Liver (tissue), 3 donors: ENCODE results near the gene RNF126.

Experiments
- JUND ChIP-seq, 2 donors: IDR thresholded peaks; 2 replicates each; pipeline ENCODE4 v1.6.1; 2016; ENCODE audit warnings: antibody characterized with exemption in 2 of 2
- RAD21 ChIP-seq, 2 donors: IDR thresholded peaks; 2 replicates each; pipeline ENCODE4 v1.6.1; 2016; ENCODE audit warnings: antibody characterized with exemption in 2 of 2, mild to moderate bottlenecking in 2 of 2
- RXRA ChIP-seq, 2 donors: IDR thresholded peaks; 2 replicates each; pipeline ENCODE4 v1.6.1; 2017 to 2018; ENCODE audit warnings: antibody characterized with exemption in 2 of 2, mild to moderate bottlenecking in 1 of 2
- TAF1 ChIP-seq: conservative IDR thresholded peaks from 2 replicates; pipeline ENCODE4 v1.6.1; 2016; ENCODE audit warnings: antibody characterized with exemption, mild to moderate bottlenecking
- YY1 ChIP-seq: IDR thresholded peaks from 2 replicates; pipeline ENCODE4 v1.6.1; 2016; ENCODE audit warnings: antibody characterized with exemption, mild to moderate bottlenecking
- TF ChIP-seq, protein P1 (sequence below): fragments of 150-350 bp; IDR thresholded peaks from 2 replicates; pipeline ENCODE4 v1.5.1; 2017; ENCODE audit warnings: improper control_type of control experiment, low read depth, low read length; ENCODE audit not compliant: missing input control
- TF ChIP-seq, protein P2 (sequence below): IDR thresholded peaks from 2 replicates; pipeline ENCODE4 v1.6.1; 2016; ENCODE audit warnings: antibody characterized with exemption, mild to moderate bottlenecking
- TF ChIP-seq, protein P3 (sequence below): IDR thresholded peaks from 2 replicates; pipeline ENCODE4 v1.6.1; 2016; ENCODE audit warnings: antibody characterized with exemption
- donor health status: healthy.
- donor health status: healthy.

DNA sequence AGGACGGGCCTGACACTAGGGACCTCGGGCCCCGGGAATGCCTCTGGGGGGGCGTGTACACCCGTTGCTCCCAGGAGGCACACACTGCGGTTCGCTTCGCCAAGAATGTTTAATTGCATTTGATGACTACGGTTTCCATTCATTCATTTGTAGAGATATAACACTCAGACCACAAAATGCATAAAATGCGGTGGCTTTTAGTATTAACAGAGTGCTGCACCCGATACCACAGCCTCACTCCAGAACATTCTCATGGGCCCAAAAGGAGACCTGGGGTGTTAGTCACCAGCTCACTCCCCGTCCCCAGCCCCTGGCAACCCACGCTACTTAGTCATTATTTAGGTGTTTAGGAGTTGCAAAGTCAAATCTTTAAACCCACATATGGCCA lies 51.5 kb downstream of the RNF126 start:
- TF ChIP-seq RXRA (IDR thresholded peaks at IDR 0.05) (no peak), TAF1 (no peak), JUND (IDR thresholded peaks at IDR 0.05) (no peak), RAD21 (IDR thresholded peaks at IDR 0.05) (no peak), YY1 (no peak)
- TF ChIP-seq, protein P1, sequence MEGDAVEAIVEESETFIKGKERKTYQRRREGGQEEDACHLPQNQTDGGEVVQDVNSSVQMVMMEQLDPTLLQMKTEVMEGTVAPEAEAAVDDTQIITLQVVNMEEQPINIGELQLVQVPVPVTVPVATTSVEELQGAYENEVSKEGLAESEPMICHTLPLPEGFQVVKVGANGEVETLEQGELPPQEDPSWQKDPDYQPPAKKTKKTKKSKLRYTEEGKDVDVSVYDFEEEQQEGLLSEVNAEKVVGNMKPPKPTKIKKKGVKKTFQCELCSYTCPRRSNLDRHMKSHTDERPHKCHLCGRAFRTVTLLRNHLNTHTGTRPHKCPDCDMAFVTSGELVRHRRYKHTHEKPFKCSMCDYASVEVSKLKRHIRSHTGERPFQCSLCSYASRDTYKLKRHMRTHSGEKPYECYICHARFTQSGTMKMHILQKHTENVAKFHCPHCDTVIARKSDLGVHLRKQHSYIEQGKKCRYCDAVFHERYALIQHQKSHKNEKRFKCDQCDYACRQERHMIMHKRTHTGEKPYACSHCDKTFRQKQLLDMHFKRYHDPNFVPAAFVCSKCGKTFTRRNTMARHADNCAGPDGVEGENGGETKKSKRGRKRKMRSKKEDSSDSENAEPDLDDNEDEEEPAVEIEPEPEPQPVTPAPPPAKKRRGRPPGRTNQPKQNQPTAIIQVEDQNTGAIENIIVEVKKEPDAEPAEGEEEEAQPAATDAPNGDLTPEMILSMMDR = no peak
- TF ChIP-seq, protein P2, sequence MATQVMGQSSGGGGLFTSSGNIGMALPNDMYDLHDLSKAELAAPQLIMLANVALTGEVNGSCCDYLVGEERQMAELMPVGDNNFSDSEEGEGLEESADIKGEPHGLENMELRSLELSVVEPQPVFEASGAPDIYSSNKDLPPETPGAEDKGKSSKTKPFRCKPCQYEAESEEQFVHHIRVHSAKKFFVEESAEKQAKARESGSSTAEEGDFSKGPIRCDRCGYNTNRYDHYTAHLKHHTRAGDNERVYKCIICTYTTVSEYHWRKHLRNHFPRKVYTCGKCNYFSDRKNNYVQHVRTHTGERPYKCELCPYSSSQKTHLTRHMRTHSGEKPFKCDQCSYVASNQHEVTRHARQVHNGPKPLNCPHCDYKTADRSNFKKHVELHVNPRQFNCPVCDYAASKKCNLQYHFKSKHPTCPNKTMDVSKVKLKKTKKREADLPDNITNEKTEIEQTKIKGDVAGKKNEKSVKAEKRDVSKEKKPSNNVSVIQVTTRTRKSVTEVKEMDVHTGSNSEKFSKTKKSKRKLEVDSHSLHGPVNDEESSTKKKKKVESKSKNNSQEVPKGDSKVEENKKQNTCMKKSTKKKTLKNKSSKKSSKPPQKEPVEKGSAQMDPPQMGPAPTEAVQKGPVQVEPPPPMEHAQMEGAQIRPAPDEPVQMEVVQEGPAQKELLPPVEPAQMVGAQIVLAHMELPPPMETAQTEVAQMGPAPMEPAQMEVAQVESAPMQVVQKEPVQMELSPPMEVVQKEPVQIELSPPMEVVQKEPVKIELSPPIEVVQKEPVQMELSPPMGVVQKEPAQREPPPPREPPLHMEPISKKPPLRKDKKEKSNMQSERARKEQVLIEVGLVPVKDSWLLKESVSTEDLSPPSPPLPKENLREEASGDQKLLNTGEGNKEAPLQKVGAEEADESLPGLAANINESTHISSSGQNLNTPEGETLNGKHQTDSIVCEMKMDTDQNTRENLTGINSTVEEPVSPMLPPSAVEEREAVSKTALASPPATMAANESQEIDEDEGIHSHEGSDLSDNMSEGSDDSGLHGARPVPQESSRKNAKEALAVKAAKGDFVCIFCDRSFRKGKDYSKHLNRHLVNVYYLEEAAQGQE = no peak
- TF ChIP-seq, protein P3, sequence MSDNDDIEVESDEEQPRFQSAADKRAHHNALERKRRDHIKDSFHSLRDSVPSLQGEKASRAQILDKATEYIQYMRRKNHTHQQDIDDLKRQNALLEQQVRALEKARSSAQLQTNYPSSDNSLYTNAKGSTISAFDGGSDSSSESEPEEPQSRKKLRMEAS = no peak
